Stimulated activated naive CD8-positive, alpha-beta T cell treated with anti-CD3 and anti-CD28 coated beads, Interleukin-15, Interleukin-2, amounts not matched to agents 100 U/mL and 50 U/mL, for 24 hours (primary cell): Measurements from ENCODE around the gene KLHL13.
"Not testable (repeated sequence)": the region's sequence is repeated elsewhere in the genome, so short reads cannot be mapped to it uniquely, and the experiment has no call there.

Source experiments
- ATAC-seq: fragments of 150-1000 bp; cut with Tn5 transposase; one replicate; pipeline ENCODE4 v1.10.0; 2021
- DNase-seq: peaks from one replicate; pipeline ENCODE4 v3.0.0; 2021

The KLHL13 gene, protein sequence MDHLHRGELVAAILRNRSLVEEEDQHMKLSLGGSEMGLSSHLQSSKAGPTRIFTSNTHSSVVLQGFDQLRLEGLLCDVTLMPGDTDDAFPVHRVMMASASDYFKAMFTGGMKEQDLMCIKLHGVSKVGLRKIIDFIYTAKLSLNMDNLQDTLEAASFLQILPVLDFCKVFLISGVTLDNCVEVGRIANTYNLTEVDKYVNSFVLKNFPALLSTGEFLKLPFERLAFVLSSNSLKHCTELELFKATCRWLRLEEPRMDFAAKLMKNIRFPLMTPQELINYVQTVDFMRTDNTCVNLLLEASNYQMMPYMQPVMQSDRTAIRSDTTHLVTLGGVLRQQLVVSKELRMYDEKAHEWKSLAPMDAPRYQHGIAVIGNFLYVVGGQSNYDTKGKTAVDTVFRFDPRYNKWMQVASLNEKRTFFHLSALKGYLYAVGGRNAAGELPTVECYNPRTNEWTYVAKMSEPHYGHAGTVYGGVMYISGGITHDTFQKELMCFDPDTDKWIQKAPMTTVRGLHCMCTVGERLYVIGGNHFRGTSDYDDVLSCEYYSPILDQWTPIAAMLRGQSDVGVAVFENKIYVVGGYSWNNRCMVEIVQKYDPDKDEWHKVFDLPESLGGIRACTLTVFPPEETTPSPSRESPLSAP

DNA sequence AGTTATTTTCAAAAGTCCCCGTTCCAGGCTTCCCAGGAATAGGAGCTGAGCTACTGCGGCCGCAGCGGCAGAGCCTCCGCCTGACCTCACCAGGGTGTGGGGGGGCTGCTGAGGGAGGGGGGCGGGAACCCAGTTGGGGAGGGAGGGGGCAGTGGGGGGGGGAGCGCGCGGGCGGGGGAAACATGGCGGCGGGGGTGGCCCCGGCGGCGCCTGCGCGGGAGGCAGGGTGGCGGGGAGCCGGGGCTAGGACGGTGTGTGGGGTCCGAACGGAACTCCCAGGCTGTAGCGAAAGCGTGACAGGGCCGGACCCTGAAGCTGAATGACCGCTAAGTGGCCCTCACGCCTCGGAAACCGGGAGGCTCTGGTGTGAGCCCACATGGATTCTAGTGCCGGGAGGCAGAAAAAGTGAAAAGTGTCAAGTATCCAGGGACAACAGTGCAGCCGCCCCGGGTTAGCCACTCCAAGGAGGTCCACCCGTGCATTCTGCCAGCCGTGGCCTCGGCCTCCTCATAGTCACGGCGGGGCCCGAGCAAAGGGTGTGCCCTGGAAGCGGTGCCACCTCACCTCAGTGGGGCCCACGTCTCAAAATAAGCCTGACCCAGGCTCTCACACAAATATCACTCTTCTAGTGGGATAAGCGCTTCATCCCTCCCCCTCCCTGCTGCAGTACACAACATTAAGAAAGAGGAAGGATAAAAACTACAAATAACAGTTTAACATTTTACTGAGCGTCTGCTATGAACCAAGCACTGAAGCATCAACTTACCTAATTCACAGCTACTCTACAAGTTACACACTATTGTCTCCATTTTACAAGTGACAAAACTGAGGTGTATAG is at the start of gene KLHL13:
Gene KLHL13 (minus strand): TSS at position 98 of the 838 bp plus-strand sequence. CDS start 88,337 bp downstream, outside the sequence.
- ATAC-seq (peak; percentile 57), DNase-seq (peak; percentile 26)

DNA sequence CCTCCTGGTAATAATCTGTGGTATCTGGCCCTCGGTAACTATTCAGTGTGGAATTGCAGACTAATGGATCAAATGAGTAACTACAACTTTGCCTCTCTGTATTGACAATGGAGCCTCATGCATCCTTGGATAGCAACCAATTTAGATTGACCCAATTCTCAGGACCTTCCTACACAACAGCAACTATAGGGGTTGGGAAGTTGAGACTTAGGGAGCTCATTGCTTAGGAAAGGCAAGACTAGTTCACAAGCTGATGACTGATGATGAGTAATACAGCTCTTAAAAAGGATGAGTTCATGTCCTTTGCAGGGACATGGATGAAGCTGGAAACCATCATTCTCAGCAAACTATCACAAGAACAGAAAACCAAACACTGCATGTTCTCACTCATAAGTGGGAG is 47.5 kb upstream of the KLHL13 start:
- ATAC-seq (no peak), DNase-seq (no peak)

DNA sequence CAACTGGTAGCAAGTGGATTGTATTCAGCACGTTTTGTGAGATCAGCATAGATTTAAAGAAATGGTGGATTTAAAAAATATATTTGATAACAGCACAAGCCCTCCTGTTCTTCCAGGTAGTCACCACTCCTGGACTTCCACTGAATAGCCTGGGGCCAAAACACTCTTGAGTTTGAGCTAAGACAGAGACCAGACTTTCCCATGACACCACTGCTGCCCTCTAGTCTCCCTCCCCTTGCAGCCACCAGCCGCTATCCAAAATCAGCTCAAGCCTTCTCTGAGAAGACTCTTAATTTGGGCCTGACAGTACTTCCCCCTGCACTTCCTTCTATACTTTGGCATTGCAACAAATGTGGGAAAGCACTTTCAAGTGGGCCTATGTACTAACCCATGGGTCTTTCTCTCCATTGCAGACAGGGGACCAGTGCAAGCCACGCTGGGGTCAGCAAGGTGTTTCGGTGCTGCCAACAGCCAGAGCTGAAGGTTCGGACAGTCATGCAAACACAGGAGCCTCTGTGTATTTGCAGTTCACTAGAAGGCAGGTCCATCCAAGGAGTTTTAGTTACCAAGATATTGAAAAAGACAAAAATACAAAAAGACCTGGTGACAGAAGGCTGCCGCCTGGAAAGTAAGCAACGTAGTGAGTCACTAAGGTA is 40.5 kb upstream of the KLHL13 start:
- no peak for ATAC-seq

DNA sequence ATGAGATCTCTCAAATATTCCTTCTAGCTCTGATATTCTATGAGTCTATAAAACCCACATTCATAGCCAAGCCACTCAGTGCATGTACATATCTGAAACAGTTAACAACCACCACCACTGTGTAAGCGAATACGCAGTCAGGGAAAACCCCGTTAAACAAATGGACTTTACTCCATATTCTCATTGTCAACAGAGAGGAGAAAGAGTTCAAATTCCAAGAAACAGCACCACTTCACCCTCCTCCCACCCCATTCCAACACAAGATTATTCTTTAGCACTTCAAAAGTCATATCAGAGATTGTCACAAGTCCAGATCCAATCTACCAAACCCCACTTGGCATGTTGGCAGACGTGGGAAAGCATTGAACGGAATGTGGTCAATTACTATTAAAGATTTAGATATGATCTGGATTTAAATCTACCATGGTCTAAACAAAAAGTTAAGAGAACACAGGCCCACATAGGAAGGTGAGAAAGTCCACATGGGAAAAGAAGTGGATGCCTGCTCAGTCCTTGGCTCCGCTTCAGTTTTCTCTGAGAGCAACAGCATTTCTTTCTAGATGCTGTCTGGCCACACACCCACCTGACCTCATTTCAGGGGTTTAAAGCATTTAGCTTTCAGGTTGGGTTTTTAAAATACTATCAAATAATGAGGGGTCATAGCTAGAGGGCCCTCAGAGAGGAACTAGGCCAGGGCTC is 39.8 kb upstream of the KLHL13 start:
- DNase-seq (no peak), ATAC-seq (no peak)

More for the DNA sequence above, 40.5 kb upstream of the KLHL13 start:
- no peak for DNase-seq

DNA sequence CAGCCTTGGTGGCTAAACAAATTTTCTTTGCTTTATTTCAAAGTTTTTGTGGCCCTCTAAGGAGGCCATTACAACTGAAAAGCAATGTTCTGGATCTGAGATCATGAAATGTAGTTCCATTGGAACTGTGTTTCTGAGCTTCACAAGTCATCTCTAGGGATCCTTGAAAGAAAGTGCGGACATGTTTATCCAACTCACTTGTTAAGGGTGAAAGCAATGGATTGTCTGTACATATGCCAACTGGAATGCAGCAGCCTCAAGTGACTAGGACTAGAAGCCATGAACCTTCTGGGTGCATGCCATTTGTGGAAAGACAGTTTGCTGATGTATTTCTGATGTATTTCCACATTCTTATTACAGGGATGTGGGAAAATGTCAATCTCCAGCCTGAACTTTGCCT is 36.7 kb upstream of the KLHL13 start:
- ATAC-seq (no peak), DNase-seq (no peak)

DNA sequence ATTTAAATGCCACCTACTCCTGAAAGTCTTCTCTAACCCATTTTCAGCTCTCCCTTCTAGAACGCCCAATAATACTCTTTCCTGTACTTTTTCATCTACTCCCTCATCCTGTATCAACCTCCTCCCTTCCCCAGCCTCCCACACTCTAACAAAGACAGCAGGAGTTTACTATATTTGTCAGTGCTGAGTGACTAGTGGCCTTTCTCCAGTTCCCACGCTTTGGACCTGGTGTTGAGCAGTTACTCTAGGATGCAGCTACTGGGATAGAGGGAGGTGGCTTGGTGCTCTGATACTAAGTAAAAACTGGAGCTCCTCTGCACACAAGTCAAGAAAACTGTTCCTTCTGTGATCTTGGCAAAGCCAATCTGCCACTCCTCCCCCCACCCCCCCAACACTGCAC is 36.1 kb upstream of the KLHL13 start:
- DNase-seq, result no peak
- no peak for ATAC-seq

DNA sequence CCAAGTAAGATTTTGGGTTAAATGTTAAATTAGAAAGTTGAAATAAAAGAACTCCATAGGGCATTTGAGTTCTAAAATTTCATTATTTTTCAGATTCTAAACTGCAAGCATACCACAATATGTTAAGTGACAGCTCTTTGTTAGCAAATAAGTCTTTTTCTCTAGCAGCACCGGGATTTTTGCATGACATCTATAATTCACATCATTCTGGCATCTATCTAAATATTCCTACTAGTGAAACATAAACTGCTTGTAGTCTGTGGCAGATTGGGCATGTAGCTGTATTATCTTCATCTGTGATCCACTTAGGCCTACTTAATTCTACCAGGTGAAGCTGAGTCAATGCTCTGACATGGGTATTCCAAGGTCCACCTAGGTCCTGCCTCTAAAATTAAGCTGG is 32.1 kb upstream of the KLHL13 start:
- no peak for ATAC-seq

DNA sequence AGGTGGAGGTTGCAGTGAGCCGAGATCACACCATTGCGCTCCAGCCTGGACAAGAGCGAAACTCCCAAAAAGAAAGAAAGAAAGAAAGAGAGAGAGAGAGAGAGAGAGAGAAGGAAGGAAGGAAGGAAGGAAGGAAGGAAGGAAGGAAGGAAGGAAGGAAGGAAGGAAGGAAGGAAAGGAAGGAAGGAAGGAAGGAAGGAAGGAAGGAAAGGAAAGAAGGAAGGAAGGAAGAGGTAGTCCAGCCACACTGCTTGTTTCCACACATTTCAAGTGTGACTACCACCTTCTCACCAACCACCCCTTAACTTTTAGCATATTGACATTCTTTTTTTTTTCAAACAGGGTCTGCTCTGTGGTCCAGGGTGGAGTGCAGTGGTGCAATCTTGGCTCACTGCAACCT is 31.2 kb upstream of the KLHL13 start:
- DNase-seq, ATAC-seq: not testable (repeated sequence)

More for the DNA sequence above, 32.1 kb upstream of the KLHL13 start:
- no peak for DNase-seq

DNA sequence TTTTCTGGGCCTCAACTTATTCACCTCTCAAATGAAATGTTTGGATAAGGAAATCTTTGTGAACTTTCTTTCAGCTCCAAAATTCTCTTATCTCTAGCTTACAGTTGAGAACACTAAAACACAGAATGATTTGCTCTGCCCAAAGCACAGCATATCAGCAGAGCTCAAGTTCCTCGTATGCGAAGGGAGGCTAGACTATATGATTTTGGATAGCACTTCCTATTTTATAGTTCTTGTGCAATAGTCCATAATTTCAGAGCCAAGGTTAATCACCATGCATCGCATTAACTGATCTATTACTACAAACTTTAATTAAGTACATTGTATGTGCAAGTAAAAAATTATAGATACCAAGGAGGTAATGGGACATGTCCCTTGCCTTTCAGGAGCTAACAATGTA is 27.0 kb upstream of the KLHL13 start:
- ATAC-seq, result no peak
- DNase-seq, result no peak

DNA sequence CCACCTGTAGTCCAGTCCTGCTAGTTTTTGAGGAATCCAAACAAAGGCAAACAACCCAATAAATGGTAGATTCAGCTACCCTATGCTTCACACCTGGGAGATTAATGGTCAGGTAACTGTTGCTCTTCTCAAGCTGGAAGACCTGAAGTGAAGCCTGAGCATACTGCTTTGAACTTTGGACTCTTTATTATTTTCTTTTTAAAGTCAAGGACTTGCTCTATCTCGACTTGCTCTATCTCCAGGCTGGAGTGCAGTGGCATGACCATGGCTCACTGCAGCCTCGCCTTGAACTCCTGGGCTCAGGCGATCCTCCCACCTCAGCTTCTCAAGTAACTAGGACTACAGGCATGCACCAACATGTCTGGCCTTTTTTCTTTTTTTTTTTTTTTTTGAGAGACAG is 14.7 kb upstream of the KLHL13 start:
- DNase-seq (no peak), ATAC-seq (no peak)

DNA sequence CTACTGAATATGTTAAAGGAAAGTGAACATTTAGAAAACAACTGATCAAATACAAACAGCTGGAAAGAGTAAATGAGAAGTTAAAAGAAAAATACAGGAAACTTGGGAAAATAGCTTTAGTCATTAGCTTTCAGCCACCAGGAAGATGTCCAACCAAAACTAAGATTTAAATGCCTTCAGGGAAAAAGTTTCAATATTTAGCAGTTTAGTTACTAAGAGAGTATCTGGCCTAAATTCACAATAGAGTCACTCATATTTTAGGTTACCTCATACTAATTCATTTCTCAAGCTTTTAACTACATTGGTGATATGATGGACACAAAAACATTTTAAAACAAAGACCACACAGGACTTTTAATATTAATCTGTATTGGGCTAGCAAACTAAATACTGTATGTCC is 13.1 kb upstream of the KLHL13 start:
- no peak for ATAC-seq
- no peak for DNase-seq

DNA sequence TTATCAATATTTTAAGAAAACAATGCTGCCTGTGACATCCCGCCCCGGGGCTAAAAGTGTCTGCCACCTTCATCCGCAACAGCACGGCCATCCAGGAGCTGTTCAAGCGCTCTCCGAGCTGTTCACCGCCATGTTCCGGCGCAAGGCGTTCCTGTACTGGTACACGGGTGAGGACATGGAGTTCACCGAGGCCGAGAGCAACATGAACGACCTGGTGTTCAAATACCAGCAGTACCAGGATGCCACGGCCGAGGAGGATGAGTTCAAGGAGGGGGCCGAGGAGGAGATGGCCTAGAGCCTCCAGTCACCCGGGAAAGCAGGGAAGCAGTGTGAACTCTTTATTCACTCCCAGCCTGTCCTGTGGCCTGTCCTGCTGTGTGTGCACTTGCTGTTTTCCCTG is 12.1 kb upstream of the KLHL13 start:
- ATAC-seq (no peak), DNase-seq (no peak)

DNA sequence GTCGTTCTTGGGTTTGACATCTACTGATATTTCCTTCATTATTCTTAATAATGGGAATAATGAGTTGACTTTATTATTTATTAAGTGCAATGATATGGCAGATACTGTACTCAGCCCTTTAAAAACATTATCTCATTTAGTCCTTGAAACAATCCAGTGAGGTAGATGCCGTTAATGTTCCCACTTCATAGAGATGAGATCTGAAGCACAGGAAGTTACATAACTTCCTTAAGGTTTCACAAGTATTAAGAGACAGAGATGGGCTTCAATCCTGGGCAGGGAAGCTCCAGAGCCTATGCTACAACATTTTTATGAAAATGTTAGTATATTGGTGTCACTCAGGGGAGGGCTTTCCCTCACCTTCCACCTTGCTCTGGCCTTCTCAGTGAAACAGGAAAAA is 9.7 kb upstream of the KLHL13 start:
- no peak for DNase-seq
- no peak for ATAC-seq

DNA sequence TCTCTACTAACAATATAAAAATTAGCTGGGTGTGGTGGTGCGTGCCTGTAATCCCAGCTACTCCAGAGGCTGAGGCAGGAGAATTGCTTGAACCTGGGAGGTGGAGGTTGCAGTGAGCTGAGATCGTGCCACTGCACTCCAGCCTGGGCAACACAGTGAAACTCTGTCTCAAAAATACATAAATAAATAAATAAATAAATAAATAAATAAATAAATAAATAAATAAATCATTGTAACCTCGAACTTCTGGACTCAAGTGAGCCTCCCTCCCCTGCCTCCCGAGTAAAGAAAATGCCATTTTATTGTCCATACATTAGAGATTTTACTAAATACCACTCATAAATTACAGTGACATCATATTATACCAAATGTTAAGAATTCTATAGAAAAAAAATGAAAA is 7.6 kb upstream of the KLHL13 start:
- DNase-seq, ATAC-seq: not testable (repeated sequence)

DNA sequence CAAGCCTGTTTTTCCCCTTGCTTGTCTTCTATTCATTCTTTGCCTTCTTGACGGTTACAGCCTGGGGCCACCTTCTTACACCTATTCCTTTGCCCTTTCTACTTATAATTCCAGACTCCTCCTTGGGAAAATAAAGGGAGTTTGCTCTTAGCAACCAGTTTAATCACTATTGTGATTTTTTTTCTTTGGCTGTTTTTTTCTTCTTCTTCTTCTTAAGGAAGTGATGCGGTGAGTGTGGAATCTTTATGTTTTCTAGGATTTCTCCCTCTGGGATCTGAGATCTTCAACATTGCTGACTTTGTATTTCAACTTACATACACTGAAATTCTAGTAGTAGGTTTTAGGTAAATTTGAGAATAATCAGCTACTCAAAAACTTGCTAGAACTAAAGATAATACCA is 1.1 kb upstream of the KLHL13 start:
- ATAC-seq (no peak), DNase-seq (no peak)

DNA sequence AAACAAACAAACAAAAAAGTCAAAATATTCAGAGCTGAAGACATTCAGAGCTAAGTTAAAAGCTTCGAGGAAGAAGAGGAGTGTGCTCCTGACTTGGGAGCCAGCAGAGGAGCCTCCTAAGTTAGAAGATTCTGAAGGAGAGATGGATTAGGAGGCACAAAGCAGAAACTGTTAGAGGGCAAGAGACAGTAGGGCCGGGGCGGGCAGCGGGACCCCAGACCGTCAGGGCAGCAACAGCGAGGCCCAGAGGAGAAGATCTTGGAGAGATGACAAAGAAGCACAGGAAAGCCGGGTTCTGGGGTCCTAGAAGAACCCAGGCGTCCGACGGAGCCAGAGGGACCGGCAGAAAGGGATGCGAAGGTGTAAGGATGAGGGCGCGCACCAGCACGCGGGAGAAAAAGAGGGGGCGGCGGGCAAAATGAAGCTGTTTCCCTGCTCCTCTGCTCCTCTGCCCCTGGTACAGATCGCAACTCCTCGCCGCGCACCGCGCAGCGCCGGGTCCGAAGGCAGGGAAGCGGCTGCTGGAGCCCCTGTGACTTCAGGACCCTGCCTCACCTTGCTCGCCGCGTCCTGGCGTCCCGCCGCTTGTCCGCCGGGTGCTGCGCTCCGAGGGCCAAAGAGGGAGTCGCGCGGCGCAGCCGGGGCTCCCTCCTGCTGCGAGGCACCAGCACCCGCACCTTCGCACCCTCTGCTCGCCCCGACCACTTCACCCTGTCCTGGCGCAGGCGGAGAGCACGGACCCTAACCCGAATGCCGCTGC is 477 bp downstream of the KLHL13 start:
- DNase-seq (peak; percentile 9), ATAC-seq (peak; percentile 23)

DNA sequence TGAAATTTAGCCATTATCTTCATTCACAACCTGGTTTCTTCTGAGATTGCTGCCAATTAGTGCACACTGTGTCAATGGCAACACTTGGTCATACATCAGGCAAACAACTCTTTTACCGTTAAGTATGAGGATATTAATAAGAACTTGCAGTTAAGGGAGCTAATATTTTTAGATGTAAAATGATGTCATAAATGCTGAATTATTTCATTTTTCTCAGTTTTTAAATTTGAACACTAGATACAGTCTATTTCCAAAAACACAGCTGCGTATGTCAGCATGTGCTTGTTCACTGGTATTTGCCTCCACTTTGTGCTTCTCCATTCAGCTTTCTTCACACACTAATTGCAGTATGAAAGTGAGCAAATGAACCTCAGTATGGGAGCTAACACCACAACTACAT is 1.6 kb downstream of the KLHL13 start:
- no peak for ATAC-seq

DNA sequence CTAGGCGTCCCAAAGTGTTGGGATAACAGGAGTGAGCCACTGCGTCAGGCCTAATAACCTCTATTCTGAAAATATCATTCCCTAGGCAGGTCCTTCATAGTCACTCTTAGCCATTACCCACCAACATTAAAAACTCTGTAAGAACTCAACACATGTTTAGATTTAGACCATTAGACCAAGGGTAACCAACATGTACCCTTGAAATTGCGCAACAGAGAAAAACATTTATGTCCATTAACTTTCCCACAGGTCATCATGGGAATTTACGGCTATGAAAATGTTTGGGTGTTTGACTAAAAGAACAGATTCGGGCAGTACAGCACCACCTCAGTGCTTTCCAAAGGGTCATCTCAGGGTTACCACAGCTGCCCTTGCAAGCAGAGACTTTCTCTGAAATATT is 7.5 kb downstream of the KLHL13 start:
- ATAC-seq, result no peak

More for the DNA sequence above, 1.6 kb downstream of the KLHL13 start:
- no peak for DNase-seq

DNA sequence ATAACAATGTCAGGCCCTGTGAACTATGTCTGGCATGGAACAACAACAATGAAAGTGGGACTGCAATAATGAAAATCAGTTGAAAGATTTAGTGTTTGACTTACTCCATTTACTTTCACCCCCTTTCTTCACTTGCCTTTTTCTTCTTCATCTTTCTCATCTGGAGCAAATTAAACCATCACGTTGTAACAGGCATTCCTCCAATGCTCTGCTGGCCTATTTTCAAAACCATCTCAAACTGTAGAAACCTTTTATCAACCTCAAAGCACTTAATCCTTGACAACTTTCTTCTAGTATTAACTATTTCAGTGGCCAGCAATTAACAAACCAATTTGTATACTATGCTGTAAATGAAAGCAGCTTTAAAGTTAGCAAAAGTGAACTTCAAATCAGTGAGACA is 8.3 kb downstream of the KLHL13 start:
- DNase-seq (no peak), ATAC-seq (no peak)

More for the DNA sequence above, 7.5 kb downstream of the KLHL13 start:
- DNase-seq, result no peak

DNA sequence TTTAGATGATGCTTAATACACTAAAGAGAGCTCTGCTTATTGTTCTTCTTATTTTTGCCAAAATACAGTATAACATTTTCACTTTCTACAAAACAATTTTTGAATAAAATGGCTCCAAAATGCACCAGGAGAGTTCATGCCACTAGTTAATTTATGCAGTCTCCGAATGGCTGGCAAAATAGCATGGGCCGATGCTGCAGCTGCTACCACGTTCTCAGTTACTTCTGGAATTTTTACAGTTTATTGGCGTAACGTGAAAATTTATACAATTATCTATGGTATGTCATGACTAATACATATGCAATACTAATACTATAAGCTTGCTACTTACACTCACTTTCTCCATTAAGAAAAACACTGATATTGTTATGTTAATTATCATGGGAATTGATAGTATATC is 16.5 kb downstream of the KLHL13 start:
- DNase-seq (no peak), ATAC-seq (no peak)

DNA sequence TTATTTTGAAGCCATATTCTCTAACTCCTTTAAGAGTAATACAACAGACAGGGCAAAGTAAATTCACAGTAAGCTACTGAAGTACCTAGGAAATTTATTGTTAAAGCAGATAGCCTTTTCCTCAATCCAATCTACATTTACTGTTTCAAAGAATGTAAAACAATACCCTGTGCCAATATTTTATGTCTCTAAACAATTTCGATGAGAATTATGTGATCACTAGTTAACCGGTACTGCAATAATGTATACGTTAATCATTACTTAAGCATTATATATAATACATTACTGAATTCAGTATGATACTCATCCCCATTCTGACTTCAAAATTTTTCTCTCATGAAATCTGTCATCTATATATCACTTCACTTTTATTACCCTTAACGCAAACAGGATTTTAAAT is 28.5 kb downstream of the KLHL13 start:
- DNase-seq (no peak), ATAC-seq (no peak)
